ENCODE data around the gene ANXA8. TPM values are rescaled to one million over a fixed set of nuclear protein-coding genes. Genes with fewer than 3 reads are reported as not detected.

Gene ANXA8
- total RNA-seq, 1 experiment from 2014 or later = 0.72 TPM

GRCh38 chr10:47421057-47421952 is 62.6 kb downstream of the ANXA8 start:
- H3K36me3 ChIP-seq (ENCODE audit: control insufficient read depth, insufficient read depth, low read length) = no peaks in the 10 kb centered on the region
- H3K27ac ChIP-seq (ENCODE audit: low read length) = no peak overlapping the region
- ChIA-PET POLR2A (no interaction called here), CTCF (no interaction called here)
- in situ Hi-C loops (cut with HindIII; ENCODE audit: low pct_unique_long_range_greater_than_20kb, low sequenced_read_pairs) (no loop called here), intact Hi-C loops (cut with micrococcal nuclease; ENCODE audit: unreplicated experiment) (no loop called here)
- no TSS peak for BruUV-seq (replicated peaks)
- H3K27me3 ChIP-seq (ENCODE audit: control insufficient read depth, insufficient read depth, low read length) = no peaks in the 10 kb centered on the region
- no peak for DNase-seq (ENCODE audit: low read depth, low spot score)
- TF ChIP-seq TCF7L2 (IDR thresholded peaks at IDR 0.05; ENCODE audit: low read depth, low read length) = peak; percentile 54; the same call in 1 of the 2 replicates
- TF ChIP-seq SIN3A (IDR thresholded peaks at IDR 0.05; ENCODE audit: borderline replicate concordance, insufficient read depth, low read depth, low read length) = no peak
- H3K4me1 ChIP-seq (ENCODE audit: control insufficient read depth, insufficient read depth, low read length) = peaks cover 7% of the 10 kb centered on the region
- no peaks in the 10 kb centered on the region for H3K9me3 ChIP-seq (ENCODE audit: control insufficient read depth, insufficient read depth, low read depth, low read length)
- ATAC-seq = peak; percentile 84
- no peak overlapping the region for H3K4me3 ChIP-seq (ENCODE audit: low read depth in 2 of 2, low read length in 2 of 2)

GRCh38 chr10:47420305-47421056 is 63.4 kb downstream of the ANXA8 start:
- in situ Hi-C loops (cut with HindIII; ENCODE audit: low pct_unique_long_range_greater_than_20kb, low sequenced_read_pairs) = no loop called here
- peak; percentile 19; the same call in 1 of the 2 replicates for ATAC-seq
- Histone ChIP-seq H3K9me3 (ENCODE audit: control insufficient read depth, insufficient read depth, low read depth, low read length) (no peaks in the 10 kb centered on the region), H3K27ac (ENCODE audit: low read length) (no peak overlapping the region), H3K27me3 (ENCODE audit: control insufficient read depth, insufficient read depth, low read length) (no peaks in the 10 kb centered on the region), H3K4me1 (ENCODE audit: control insufficient read depth, insufficient read depth, low read length) (peaks cover 7% of the 10 kb centered on the region), H3K4me3 (ENCODE audit: low read depth in 2 of 2, low read length in 2 of 2) (no peak overlapping the region), H3K36me3 (ENCODE audit: control insufficient read depth, insufficient read depth, low read length) (no peaks in the 10 kb centered on the region)
- no TSS peak for BruUV-seq (replicated peaks)
- DNase-seq (ENCODE audit: low read depth, low spot score) = no peak
- TF ChIP-seq SIN3A (IDR thresholded peaks at IDR 0.05; ENCODE audit: borderline replicate concordance, insufficient read depth, low read depth, low read length) (no peak), CTCF (IDR thresholded peaks at IDR 0.05) (no peak), REST (IDR thresholded peaks at IDR 0.05; ENCODE audit: insufficient read depth in 1 of 2, low read depth in 2 of 2, low read length in 1 of 2) (no peak)
- POLR2A ChIA-PET = no interaction called here
- CTCF ChIA-PET = no interaction called here
- intact Hi-C loops (cut with micrococcal nuclease; ENCODE audit: unreplicated experiment) = no loop called here

GRCh38 chr10:47419421-47419820 is 64.5 kb downstream of the ANXA8 start:
- POLR2A ChIA-PET = no interaction called here

More at GRCh38 chr10:47419421-47419820, 64.5 kb downstream of the ANXA8 start:
- TF ChIP-seq CTCF (IDR thresholded peaks at IDR 0.05) (no peak), REST (IDR thresholded peaks at IDR 0.05; ENCODE audit: insufficient read depth in 1 of 2, low read depth in 2 of 2, low read length in 1 of 2) (no peak), SIN3A (IDR thresholded peaks at IDR 0.05; ENCODE audit: borderline replicate concordance, insufficient read depth, low read depth, low read length) (no peak), TCF7L2 (IDR thresholded peaks at IDR 0.05; ENCODE audit: low read depth, low read length) (no peak), POLR2AphosphoS5 (IDR thresholded peaks at IDR 0.05; ENCODE audit: low read depth, low read length) (no peak)
- no peaks in the 10 kb centered on the region for H3K27me3 ChIP-seq (ENCODE audit: control insufficient read depth, insufficient read depth, low read length)
- ATAC-seq = no peak
- H3K4me1 ChIP-seq (ENCODE audit: control insufficient read depth, insufficient read depth, low read length) = peaks cover 7% of the 10 kb centered on the region
- CTCF ChIA-PET = no interaction called here
- H3K36me3 ChIP-seq (ENCODE audit: control insufficient read depth, insufficient read depth, low read length) = no peaks in the 10 kb centered on the region
- DNase-seq (ENCODE audit: low read depth, low spot score) = no peak
- no peaks in the 10 kb centered on the region for H3K9me3 ChIP-seq (ENCODE audit: control insufficient read depth, insufficient read depth, low read depth, low read length)
- no TSS peak for BruUV-seq (replicated peaks)
- H3K27ac ChIP-seq (ENCODE audit: low read length) = no peak overlapping the region
- in situ Hi-C loops (cut with HindIII; ENCODE audit: low pct_unique_long_range_greater_than_20kb, low sequenced_read_pairs) = no loop called here
- intact Hi-C loops (cut with micrococcal nuclease; ENCODE audit: unreplicated experiment) = no loop called here
- no peak overlapping the region for H3K4me3 ChIP-seq (ENCODE audit: low read depth in 2 of 2, low read length in 2 of 2)

Measured in Panc1 (cell line).